Liver (tissue), 9 donors: ENCODE data around the gene RGS14. TPM values are rescaled to one million over a fixed set of nuclear protein-coding genes. Genes with fewer than 3 reads are reported as not detected.

Source experiments
- DNase-seq: peaks from one replicate; pipeline ENCODE4 v3.0.0-alpha.2; 2017; ENCODE audit warnings: low spot score
- H3K27ac ChIP-seq, 2 donors: one replicate each; pipeline ENCODE4 v1.7.0; 2013; ENCODE audit warnings: inconsistent platforms in 2 of 2, low read length in 2 of 2, control low read depth in 1 of 2, low read depth in 1 of 2, mild to moderate bottlenecking in 1 of 2
- H3K27me3 ChIP-seq, 4 donors: one replicate each; pipeline versions ENCODE4 v1.6.1 to v1.7.0; 2013; ENCODE audit warnings: low read length in 3 of 4, inconsistent platforms in 1 of 4, mild to moderate bottlenecking in 1 of 4, moderate library complexity in 1 of 4; ENCODE audit not compliant: control insufficient read depth in 4 of 4, insufficient read depth in 4 of 4
- H3K36me3 ChIP-seq, 4 donors: one replicate each; pipeline versions ENCODE4 v1.6.1 to v1.7.0; 2013; ENCODE audit warnings: low read length in 3 of 4, mild to moderate bottlenecking in 3 of 4, low read depth in 1 of 4, moderate library complexity in 1 of 4; ENCODE audit not compliant: control insufficient read depth in 4 of 4, insufficient read depth in 3 of 4
- H3K4me1 ChIP-seq, 4 donors: one replicate each; pipeline versions ENCODE4 v1.6.1 to v1.7.0; 2013; ENCODE audit warnings: low read length in 3 of 4, mild to moderate bottlenecking in 3 of 4, moderate library complexity in 1 of 4; ENCODE audit not compliant: control insufficient read depth in 4 of 4, insufficient read depth in 4 of 4
- H3K4me3 ChIP-seq, 3 donors: one replicate each; pipeline versions ENCODE4 v1.6.1 to v1.7.0; 2013; ENCODE audit warnings: low read length in 3 of 3, control low read depth in 1 of 3, low read depth in 1 of 3, mild to moderate bottlenecking in 1 of 3
- H3K9ac ChIP-seq, 2 donors: one replicate each; pipeline ENCODE4 v1.7.0; 2013; ENCODE audit warnings: low read length in 2 of 2, mild to moderate bottlenecking in 2 of 2, moderate library complexity in 2 of 2, control low read depth in 1 of 2, low read depth in 1 of 2
- H3K9me3 ChIP-seq, 4 donors: one replicate each; pipeline versions ENCODE4 v1.6.1 to v1.7.0; 2013; ENCODE audit warnings: low read length in 3 of 4; ENCODE audit not compliant: control insufficient read depth in 4 of 4
- ATF3 ChIP-seq: IDR thresholded peaks from 2 replicates; pipeline ENCODE4 v1.6.1; 2016; ENCODE audit warnings: antibody characterized with exemption
- CTCF ChIP-seq: fragments of 150-350 bp; IDR thresholded peaks from 2 replicates; pipeline ENCODE4 v1.5.1; 2017; ENCODE audit warnings: improper control_type of control experiment, low read depth, low read length; ENCODE audit not compliant: missing input control
- EGR1 ChIP-seq, 2 donors: IDR thresholded peaks; 2 replicates each; pipeline ENCODE4 v1.6.1; 2016 to 2018; ENCODE audit warnings: antibody characterized with exemption in 2 of 2, low read depth in 2 of 2
- FOXA1 ChIP-seq: IDR thresholded peaks from 2 replicates; pipeline ENCODE4 v1.6.1; 2016; ENCODE audit warnings: antibody characterized with exemption
- FOXA2 ChIP-seq: IDR thresholded peaks from 2 replicates; pipeline ENCODE4 v1.6.1; 2016; ENCODE audit warnings: antibody characterized with exemption
- GABPA ChIP-seq, 2 donors: IDR thresholded peaks in 1 of 2; conservative IDR thresholded peaks in 1 of 2; 2 replicates each; pipeline ENCODE4 v1.6.1; 2016; ENCODE audit warnings: antibody characterized with exemption in 2 of 2, mild to moderate bottlenecking in 1 of 2, moderate library complexity in 1 of 2
- HNF4A ChIP-seq, 2 donors: conservative IDR thresholded peaks; 2 replicates each; pipeline ENCODE4 v1.6.1; 2016; ENCODE audit warnings: antibody characterized with exemption in 2 of 2, mild to moderate bottlenecking in 2 of 2
- HNF4G ChIP-seq: IDR thresholded peaks from 2 replicates; pipeline ENCODE4 v1.6.1; 2016; ENCODE audit warnings: antibody characterized with exemption
- JUND ChIP-seq, 2 donors: IDR thresholded peaks; 2 replicates each; pipeline ENCODE4 v1.6.1; 2016; ENCODE audit warnings: antibody characterized with exemption in 2 of 2
- MAX ChIP-seq: IDR thresholded peaks from 2 replicates; pipeline ENCODE4 v1.6.1; 2016; ENCODE audit warnings: antibody characterized with exemption
- NR2F2 ChIP-seq: IDR thresholded peaks from 2 replicates; pipeline ENCODE4 v1.6.1; 2016; ENCODE audit warnings: antibody characterized with exemption
- RAD21 ChIP-seq, 2 donors: IDR thresholded peaks; 2 replicates each; pipeline ENCODE4 v1.6.1; 2016; ENCODE audit warnings: antibody characterized with exemption in 2 of 2, mild to moderate bottlenecking in 2 of 2
- REST ChIP-seq: IDR thresholded peaks from 2 replicates; pipeline ENCODE4 v1.6.1; 2016; ENCODE audit warnings: antibody characterized with exemption, mild to moderate bottlenecking
- SP1 ChIP-seq: IDR thresholded peaks from 2 replicates; pipeline ENCODE4 v1.6.1; 2018; ENCODE audit warnings: antibody characterized with exemption, mild to moderate bottlenecking
- TAF1 ChIP-seq: conservative IDR thresholded peaks from 2 replicates; pipeline ENCODE4 v1.6.1; 2016; ENCODE audit warnings: antibody characterized with exemption, mild to moderate bottlenecking
- YY1 ChIP-seq: IDR thresholded peaks from 2 replicates; pipeline ENCODE4 v1.6.1; 2016; ENCODE audit warnings: antibody characterized with exemption, mild to moderate bottlenecking
- ZBTB33 ChIP-seq: IDR thresholded peaks from 2 replicates; pipeline ENCODE4 v1.6.1; 2016; ENCODE audit warnings: antibody characterized with exemption
- WGBS: extraction: QIAGEN DNeasy Blood & Tissue Kit; methylation state at CpG from one replicate; pipeline ENCODE4 v1.1.7; 2013; 5-methylcytosine and 5-hydroxymethylcytosine counted together
- polyA plus RNA-seq, 2 donors: library from polyadenylated mRNA; stranded (reverse) in 1 of 2; unstranded in 1 of 2; fragments of 200-250 nt in 1 of 2; fragments of >200 nt in 1 of 2; fragmentation: Nextera tagmentation in 1 of 2; extraction: Ambion mirVana in 1 of 2; gene quantifications; one replicate each; pipeline versions ENCODE4 v1.2.1 to v1.2.3, GENCODE V29; 2013 to 2015
- total RNA-seq, 2 donors: library from RNA; depleted of rRNA; stranded (reverse); fragments of >200 nt; gene quantifications; one replicate each; pipeline ENCODE4 v1.2.3, GENCODE V29; 2014
- donor health status: healthy.
- donor health status: healthy.
- donor health status: healthy.
- donor health status: healthy.
- donor health status: healthy.

Gene RGS14
- total and polyA plus RNA-seq, 4 donors, result 10.2 to 53.8 (median 33.3) TPM

DNA sequence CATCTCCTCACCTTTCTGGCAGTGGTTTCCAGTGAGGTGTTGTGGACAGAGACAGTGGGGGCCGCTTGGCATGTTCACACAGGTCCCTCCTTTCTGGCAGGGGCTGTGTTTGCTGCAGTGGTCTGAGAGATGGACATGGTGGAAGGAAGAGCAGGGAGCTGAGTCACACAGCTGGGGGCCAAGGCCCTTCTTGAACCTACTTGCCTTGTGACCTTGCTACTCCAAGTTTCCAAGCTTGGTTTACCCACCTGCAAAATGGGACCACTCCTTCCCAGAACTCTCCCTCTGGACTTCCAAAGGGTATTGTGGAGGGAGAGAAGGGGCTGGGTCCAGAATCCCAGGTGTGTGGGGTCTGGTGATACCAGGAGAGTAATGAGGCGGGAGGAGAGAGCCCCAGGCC, 47.6 kb downstream of the RGS14 start:
- no peak overlapping the region for H3K27ac ChIP-seq

DNA sequence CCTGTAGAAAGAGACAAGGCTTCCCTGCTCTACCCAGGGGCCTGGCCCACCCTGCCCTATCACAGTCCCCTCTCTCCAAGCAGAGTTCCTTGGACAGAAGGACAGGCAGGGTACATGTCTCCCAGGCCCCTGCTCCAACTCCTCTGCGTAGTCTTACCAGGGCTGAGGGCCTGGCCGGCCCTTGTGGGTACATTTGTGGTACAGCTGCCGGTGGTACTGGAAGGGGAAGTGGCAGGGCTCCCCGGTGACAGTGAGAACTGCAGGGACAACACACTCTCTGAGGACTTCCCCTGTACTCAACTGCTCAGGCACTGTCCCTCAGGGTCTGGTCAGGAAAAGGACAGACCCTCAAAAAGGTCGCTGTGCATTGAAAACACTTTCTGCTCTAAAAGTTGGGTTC, 48.1 kb downstream of the RGS14 start:
- H3K27me3 ChIP-seq, result no peaks in the 10 kb centered on the region
- no peak overlapping the region for H3K4me3 ChIP-seq
- no peaks in the 10 kb centered on the region for H3K9me3 ChIP-seq
- peaks cover 4 to 45% (median 27%) of the 10 kb centered on the region in 4 donors for H3K4me1 ChIP-seq
- peaks cover 0 to 11% (median 7%) of the 10 kb centered on the region in 4 donors for H3K36me3 ChIP-seq
- 87% methylated on average over 5 of the region's 5 CpGs for WGBS
- no peak for DNase-seq
- no peak overlapping the region for H3K27ac ChIP-seq
- TF ChIP-seq YY1, result no peak
- no peak overlapping the region for H3K9ac ChIP-seq

More for the DNA sequence above, 47.6 kb downstream of the RGS14 start:
- Histone ChIP-seq H3K4me1 (peaks cover 7 to 46% (median 27%) of the 10 kb centered on the region in 4 donors), H3K4me3 (no peak overlapping the region), H3K9me3 (no peaks in the 10 kb centered on the region), H3K36me3 (peaks cover 0 to 11% (median 7%) of the 10 kb centered on the region in 4 donors), H3K27me3 (no peaks in the 10 kb centered on the region), H3K9ac (no peak overlapping the region)
- no peak for DNase-seq
- TF ChIP-seq NR2F2 (no peak), RAD21 (IDR thresholded peaks at IDR 0.05) (no peak), REST (no peak), EGR1 (IDR thresholded peaks at IDR 0.05; ENCODE audit: low read depth in 2 of 2) (no peak), HNF4G (no peak), JUND (IDR thresholded peaks at IDR 0.05) (no peak), FOXA1 (no peak), FOXA2 (no peak), ZBTB33 (no peak), YY1 (no peak), TAF1 (no peak)
- 94% methylated on average over 2 of the region's 2 CpGs for WGBS

DNA sequence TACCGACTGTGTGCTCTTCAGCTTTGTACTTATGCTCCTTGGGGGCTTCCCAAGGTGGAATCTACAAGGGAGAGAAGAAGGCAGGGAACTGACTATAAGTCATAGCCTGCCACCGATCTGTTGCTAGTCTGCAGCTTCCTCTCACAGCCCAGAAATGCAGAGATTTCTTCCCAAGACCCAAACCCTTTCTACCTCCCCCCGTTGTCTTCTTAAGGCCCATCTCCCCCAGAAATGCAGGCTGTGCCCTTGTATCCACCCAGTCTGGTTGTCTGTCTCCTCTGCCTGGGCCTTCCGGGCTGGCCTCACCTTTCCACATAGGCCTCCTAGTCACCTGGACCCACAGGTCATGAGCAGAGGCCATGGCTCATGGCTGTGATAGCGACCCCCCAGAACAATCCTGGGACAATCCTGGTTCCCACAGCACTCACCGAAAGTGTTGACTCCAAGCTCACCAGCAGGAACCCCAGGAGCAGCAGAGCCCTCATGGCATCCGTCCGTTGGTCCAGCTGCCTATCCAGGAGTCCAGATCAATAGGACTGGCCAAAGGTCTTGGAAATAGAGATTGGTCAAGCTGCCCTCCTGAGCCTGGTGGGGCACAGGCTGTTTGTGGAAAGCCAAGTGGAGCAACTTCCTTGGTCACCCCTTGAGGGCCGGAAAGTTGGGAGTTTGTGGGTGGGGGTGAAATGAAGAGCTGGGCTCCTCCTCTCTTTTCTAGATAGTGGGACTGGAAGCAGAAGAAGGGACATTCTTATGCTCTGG, 51.5 kb downstream of the RGS14 start, which contains the start of gene F12:
Gene F12, minus strand, starts transcription at position 522 of the 759 bp plus-strand sequence. Its CDS starts 37 bp downstream, at position 485.
- Histone ChIP-seq H3K4me1 (peaks cover 2 to 54% (median 32%) of the 10 kb centered on the region in 4 donors), H3K9ac (peak within 1 kb of the TSS; percentile 77 to 81), H3K9me3 (no peaks in the 10 kb centered on the region), H3K4me3 (peak within 1 kb of the TSS; percentile 55 to 84 (median 81)), H3K27ac (peak within 1 kb of the TSS; percentile 71 to 77), H3K36me3 (peaks cover 0 to 5% (median 0%) of the 10 kb centered on the region in 4 donors), H3K27me3 (no peaks in the 10 kb centered on the region)
- WGBS, result 37% methylated on average over 9 of the region's 9 CpGs
- DNase-seq, result peak; percentile 60
- TF ChIP-seq JUND (IDR thresholded peaks at IDR 0.05), result peak in 1 of 2 donors; percentile 87
- no peak for TF ChIP-seq TAF1
- peak; percentile 38 for TF ChIP-seq FOXA2
- no peak for TF ChIP-seq CTCF
- TF ChIP-seq ATF3, result no peak
- peak; percentile 93 for TF ChIP-seq YY1
- TF ChIP-seq HNF4A (conservative IDR thresholded peaks at IDR 0.05), result peak; percentile 100
- TF ChIP-seq FOXA1, result peak; percentile 54
- TF ChIP-seq NR2F2, result peak; percentile 72
- no peak for TF ChIP-seq ZBTB33
- TF ChIP-seq SP1, result peak; percentile 95
- TF ChIP-seq MAX, result peak; percentile 93
- peak in 1 of 2 donors; percentile 68 for TF ChIP-seq GABPA (IDR thresholded peaks at IDR 0.05 in 1 of 2, conservative IDR thresholded peaks at IDR 0.05 in 1 of 2)
